ENCODE results near the gene NIBAN1.

DNA sequence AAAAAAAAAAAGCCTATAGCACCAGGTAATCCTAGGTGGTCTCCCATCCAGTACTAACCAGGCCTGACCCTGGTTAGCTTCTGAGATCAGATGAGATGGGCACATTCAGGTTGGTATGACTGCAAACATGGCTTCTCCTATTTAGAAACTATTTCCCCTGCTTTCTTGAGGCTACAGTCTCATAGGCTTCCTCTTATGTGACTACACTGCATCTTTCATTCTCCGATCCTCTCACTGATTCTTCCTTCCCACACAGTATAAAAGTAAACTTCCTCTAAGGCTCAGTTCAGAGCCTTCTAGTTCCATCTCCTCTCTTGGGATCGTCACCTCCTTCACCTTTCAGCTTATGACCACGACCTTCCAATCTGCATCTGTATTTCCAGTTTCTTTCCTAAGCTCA is 40.6 kb upstream of the NIBAN1 start:
- TF ChIP-seq CTCF (IDR thresholded peaks at IDR 0.05) (no peak), POLR2AphosphoS5 (IDR thresholded peaks at IDR 0.05; ENCODE audit: insufficient read depth in 1 of 2, low read depth in 1 of 2) (no peak)

Measured in vagina (tissue), 2 donors.